CD4-positive, alpha-beta T cell treated with Interferon alpha-2 for 1 hour (primary cell): ENCODE measurements around the gene ADO.
A peak's percentile ranks its signal among the peaks of the same experiment; 100 is the strongest.
"Not testable (repeated sequence)": the region's sequence is repeated elsewhere in the genome, so short reads cannot be mapped to it uniquely, and the experiment has no call there.

Source experiments
- DNase-seq, 2 donors: peaks; one replicate each; pipeline ENCODE4 v3.0.0-alpha.2; 2020 to 2022

The ADO gene

GRCh38 chr10:62804356-62805230 lies at the start of gene ADO:
Gene ADO (plus strand): TSS chr10:62804720. CDS start chr10:62805060, 340 bp downstream.
- DNase-seq = peak; percentile 77 to 83

GRCh38 chr10:62754963-62755362 lies 49.6 kb upstream of the ADO start:
- DNase-seq = no peak

- peak in 1 of 2 donors; percentile 16 for DNase-seq
Measured at GRCh38 chr10:62755662-62756653, 48.6 kb upstream of the ADO start.

GRCh38 chr10:62759599-62760175 lies 44.8 kb upstream of the ADO start:
- DNase-seq = peak in 1 of 2 donors; percentile 18

- no peak for DNase-seq
Measured at GRCh38 chr10:62760401-62760800, 44.1 kb upstream of the ADO start.

- DNase-seq = no peak
Measured at GRCh38 chr10:62761115-62761514, 43.4 kb upstream of the ADO start.

GRCh38 chr10:62763155-62763554 lies 41.4 kb upstream of the ADO start:
- DNase-seq = no peak

GRCh38 chr10:62764011-62764410 lies 40.5 kb upstream of the ADO start:
- DNase-seq = no peak

GRCh38 chr10:62765726-62766125 lies 38.8 kb upstream of the ADO start:
- DNase-seq = no peak

GRCh38 chr10:62766386-62766785 lies 38.1 kb upstream of the ADO start:
- DNase-seq = no peak

GRCh38 chr10:62769574-62770242 lies 34.8 kb upstream of the ADO start:
- no peak for DNase-seq

- DNase-seq = no peak
Measured at GRCh38 chr10:62772186-62772974, 32.1 kb upstream of the ADO start.

GRCh38 chr10:62778125-62778524 lies 26.4 kb upstream of the ADO start:
- DNase-seq = no peak

- peak; percentile 87 to 91 for DNase-seq
Measured at GRCh38 chr10:62779487-62780248, 24.9 kb upstream of the ADO start.

- DNase-seq = not testable (repeated sequence)
Measured at GRCh38 chr10:62784537-62784936, 20.0 kb upstream of the ADO start.

- DNase-seq = not testable (repeated sequence)
Measured at GRCh38 chr10:62788285-62788684, 16.2 kb upstream of the ADO start.

GRCh38 chr10:62788861-62789467 lies 15.6 kb upstream of the ADO start:
- DNase-seq = no peak

- no peak for DNase-seq
Measured at GRCh38 chr10:62790019-62790555, 14.4 kb upstream of the ADO start.

- no peak for DNase-seq
Measured at GRCh38 chr10:62790571-62790970, 13.9 kb upstream of the ADO start.

GRCh38 chr10:62792261-62792660 lies 12.3 kb upstream of the ADO start:
- no peak for DNase-seq
